Measurements from ENCODE around the gene MGAM2. TPM values are rescaled to one million over a fixed set of nuclear protein-coding genes. Genes with fewer than 3 reads are reported as not detected.

MGAM2 gene
- total RNA-seq (2014; rRNA removed; shearing (Covaris generic)), result 0.07 TPM in 1 of 2 replicates, not detected in the other
- not detected in 2 replicates for polyA plus RNA-seq (2016; fragmentation: Nextera tagmentation; extraction: Ambion mirVana)
- long read RNA-seq, result 0 reads

GRCh38 chr7:142111499-142111898 lies at the start of gene MGAM2:
TSS of gene MGAM2 (plus strand) at chr7:142111718. CDS start at chr7:142116874, 5,156 bp downstream.
- ATAC-seq (no peak), DNase-seq (ENCODE audit: low spot score) (no peak)
- Histone ChIP-seq H3K79me2 (replicated peaks; ENCODE audit: insufficient read depth) (no peaks in the 10 kb centered on the region), H3K4me3 (no peak within 1 kb of the TSS), H3K4me1 (ENCODE audit: insufficient read depth) (peaks cover 10% of the 10 kb centered on the region; the same call in 1 of the 2 replicates), H2AFZ (no peak within 1 kb of the TSS), H3F3A (replicated peaks; ENCODE audit: low read depth) (no peaks in the 10 kb centered on the region), H3K36me3 (ENCODE audit: insufficient read depth) (no peaks in the 10 kb centered on the region), H3K4me2 (no peak within 1 kb of the TSS; the same call in 1 of the 2 replicates), H4K20me1 (replicated peaks; ENCODE audit: insufficient read depth) (no peaks in the 10 kb centered on the region), H3K9me2 (ENCODE audit: insufficient read depth) (peaks cover 3% of the 10 kb centered on the region; the same call in 1 of the 2 replicates), H3K27me3 (ENCODE audit: insufficient read depth) (no peaks in the 10 kb centered on the region), H3K27ac (ENCODE audit: low read depth) (no peak within 1 kb of the TSS; the same call in 1 of the 2 replicates)
- 0 out of 2 replicates have a peak within 1 kb of the TSS, but pooled peaks have one; percentile 3 for H3K27ac Mint-ChIP-seq
- peaks cover 14% of the 10 kb centered on the region for H3K4me1 Mint-ChIP-seq
- no peak within 1 kb of the TSS for H3K4me3 Mint-ChIP-seq
- TF ChIP-seq POLR2AphosphoS5 (IDR thresholded peaks at IDR 0.05; ENCODE audit: low read depth), result no peak
- no peak for TF ChIP-seq STAT1 (IDR thresholded peaks at IDR 0.05; ENCODE audit: unreplicated experiment)
- no peak for TF ChIP-seq ZNF331 (CRISPR knock-in tag; IDR thresholded peaks at IDR 0.05; ENCODE audit: low read depth)
- TF ChIP-seq CTCF (conservative IDR thresholded peaks at IDR 0.05; ENCODE audit: low read depth in 2 of 2), result no peak
- no peak for TF ChIP-seq EZH2phosphoT487 (IDR thresholded peaks at IDR 0.05; ENCODE audit: unreplicated experiment)
- no peak for TF ChIP-seq REST (IDR thresholded peaks at IDR 0.05; ENCODE audit: unreplicated experiment)
- TF ChIP-seq JUNB (IDR thresholded peaks at IDR 0.05; ENCODE audit: unreplicated experiment), result no peak
- TF ChIP-seq CREB1 (CRISPR knock-in tag; IDR thresholded peaks at IDR 0.05; ENCODE audit: low read depth), result no peak
- no peak for TF ChIP-seq EZH2 (IDR thresholded peaks at IDR 0.05; ENCODE audit: low read depth, unreplicated experiment)
- TF ChIP-seq ZNF462 (CRISPR knock-in tag; IDR thresholded peaks at IDR 0.05), result no peak
- no peak for TF ChIP-seq ZNF114 (CRISPR knock-in tag; IDR thresholded peaks at IDR 0.05)
- no peak for TF ChIP-seq ETS1 (IDR thresholded peaks at IDR 0.05)
- TF ChIP-seq NANOG (IDR thresholded peaks at IDR 0.05; ENCODE audit: borderline replicate concordance), result no peak
- H3K9me3 Mint-ChIP-seq, result no peaks in the 10 kb centered on the region; the same call in 2 of the 3 replicates
- H3K27me3 Mint-ChIP-seq (ENCODE audit: insufficient read depth, low read depth, poor library complexity), result no peaks in the 10 kb centered on the region
- no peaks in the 10 kb centered on the region for H3K36me3 Mint-ChIP-seq (ENCODE audit: low read depth)
